ENCODE data around the gene TRIP10.
A peak's percentile ranks its signal among the peaks of the same experiment; 100 is the strongest.
"Not testable (repeated sequence)": the region's sequence is repeated elsewhere in the genome, so short reads cannot be mapped to it uniquely, and the experiment has no call there.

TRIP10 gene

GRCh38 chr19:6737873-6738786 lies 1.4 kb upstream of the TRIP10 start:
- no peak for TF ChIP-seq ZNF274 (IDR thresholded peaks at IDR 0.05; ENCODE audit: low read depth, low read length)
- H3K4me3 ChIP-seq (ENCODE audit: low read length), result peak overlapping the region; percentile 17; the same call in 1 of the 2 replicates

DNA sequence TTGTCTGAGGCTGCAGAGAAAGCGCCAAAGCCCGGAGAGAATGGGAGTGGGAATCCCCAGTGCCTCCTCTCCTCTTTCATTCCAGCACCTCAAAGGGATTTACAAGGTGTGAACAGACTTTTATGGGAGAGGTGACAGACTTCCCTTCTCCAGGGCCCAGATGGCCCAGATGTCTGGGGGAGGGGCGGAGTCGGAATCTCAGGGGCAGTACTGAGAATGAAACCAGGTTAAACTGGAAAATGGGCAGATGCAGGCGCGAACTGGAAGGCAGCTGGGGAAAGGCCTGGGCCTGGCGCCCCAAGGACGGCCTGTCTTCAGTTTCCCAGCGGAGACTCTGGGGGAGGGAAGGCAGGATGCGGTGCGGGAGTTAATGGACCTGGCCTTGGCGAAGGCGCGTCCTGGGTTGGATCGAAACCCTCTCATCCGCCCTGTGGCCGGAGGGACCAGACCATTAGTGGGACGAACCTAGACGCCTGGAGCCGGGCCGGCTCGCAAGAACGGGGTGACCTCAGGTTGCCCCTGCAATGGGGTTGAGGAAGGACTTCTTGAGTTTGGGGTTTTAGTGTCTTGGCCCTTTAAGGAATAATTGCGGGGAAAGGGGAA lies 592 bp upstream of the TRIP10 start:
- peak overlapping the region; percentile 52; the same call in 1 of the 2 replicates for H3K4me3 ChIP-seq (ENCODE audit: low read length)
- no peak for TF ChIP-seq ZNF274 (IDR thresholded peaks at IDR 0.05; ENCODE audit: low read depth, low read length)

DNA sequence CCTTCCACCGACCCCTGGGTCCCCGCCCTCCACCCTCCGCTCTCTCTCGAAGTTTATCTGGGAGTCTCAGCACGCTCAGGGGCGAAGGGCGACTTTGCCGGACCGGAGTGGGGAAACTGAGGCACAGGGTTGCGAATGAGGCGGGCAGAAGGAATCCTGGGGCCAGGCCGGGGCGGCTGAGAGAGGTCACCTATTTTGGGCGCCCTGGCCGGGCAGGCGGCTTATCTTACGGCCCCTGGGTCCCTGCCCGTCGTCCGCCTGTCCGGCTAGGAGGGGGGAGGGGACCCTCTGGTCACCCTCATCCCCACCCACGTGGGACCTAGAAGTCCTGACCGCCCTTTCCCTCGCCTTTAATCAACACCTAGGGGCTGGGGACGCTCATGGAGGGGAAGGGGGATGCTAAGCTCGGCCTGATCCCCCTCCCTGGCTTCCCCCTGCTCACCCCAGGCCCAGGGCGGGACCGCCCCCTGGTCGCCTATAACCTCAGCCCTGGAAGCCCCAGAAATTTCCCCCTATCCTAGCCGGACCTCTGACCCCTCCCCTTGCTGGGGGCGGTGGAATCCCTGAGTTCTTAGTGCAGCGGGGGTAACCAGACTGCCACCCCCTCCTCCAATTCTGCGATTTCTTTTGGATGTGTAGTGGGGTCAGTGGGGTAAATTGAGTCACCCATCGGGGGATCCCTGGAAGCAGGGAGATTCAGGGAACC lies 556 bp downstream of the TRIP10 start:
- TF ChIP-seq ZNF274 (IDR thresholded peaks at IDR 0.05; ENCODE audit: low read depth, low read length), result no peak

GRCh38 chr19:6740589-6741343 lies 1.3 kb downstream of the TRIP10 start:
- H3K4me3 ChIP-seq (ENCODE audit: low read length), result peak overlapping the region; percentile 93

More for the DNA sequence above, 556 bp downstream of the TRIP10 start:
- peak overlapping the region; percentile 93 for H3K4me3 ChIP-seq (ENCODE audit: low read length)

GRCh38 chr19:6743066-6743465 lies 3.6 kb downstream of the TRIP10 start:
- TF ChIP-seq ZNF274 (IDR thresholded peaks at IDR 0.05; ENCODE audit: low read depth, low read length), result no peak
- no peak overlapping the region for H3K4me3 ChIP-seq (ENCODE audit: low read length)

More at GRCh38 chr19:6740589-6741343, 1.3 kb downstream of the TRIP10 start:
- TF ChIP-seq ZNF274 (IDR thresholded peaks at IDR 0.05; ENCODE audit: low read depth, low read length), result no peak

GRCh38 chr19:6743714-6744380 lies 4.4 kb downstream of the TRIP10 start:
- H3K4me3 ChIP-seq (ENCODE audit: low read length), result no peak overlapping the region
- TF ChIP-seq ZNF274 (IDR thresholded peaks at IDR 0.05; ENCODE audit: low read depth, low read length), result no peak

GRCh38 chr19:6744381-6745301 lies 5.2 kb downstream of the TRIP10 start:
- TF ChIP-seq ZNF274 (IDR thresholded peaks at IDR 0.05; ENCODE audit: low read depth, low read length), result no peak
- H3K4me3 ChIP-seq (ENCODE audit: low read length), result no peak overlapping the region

GRCh38 chr19:6745965-6746364 lies 6.5 kb downstream of the TRIP10 start:
- no peak for TF ChIP-seq ZNF274 (IDR thresholded peaks at IDR 0.05; ENCODE audit: low read depth, low read length)
- no peak overlapping the region for H3K4me3 ChIP-seq (ENCODE audit: low read length)

- not testable (repeated sequence) for H3K4me3 ChIP-seq (ENCODE audit: low read length)
Observed at GRCh38 chr19:6748543-6748942, 9.1 kb downstream of the TRIP10 start.

DNA sequence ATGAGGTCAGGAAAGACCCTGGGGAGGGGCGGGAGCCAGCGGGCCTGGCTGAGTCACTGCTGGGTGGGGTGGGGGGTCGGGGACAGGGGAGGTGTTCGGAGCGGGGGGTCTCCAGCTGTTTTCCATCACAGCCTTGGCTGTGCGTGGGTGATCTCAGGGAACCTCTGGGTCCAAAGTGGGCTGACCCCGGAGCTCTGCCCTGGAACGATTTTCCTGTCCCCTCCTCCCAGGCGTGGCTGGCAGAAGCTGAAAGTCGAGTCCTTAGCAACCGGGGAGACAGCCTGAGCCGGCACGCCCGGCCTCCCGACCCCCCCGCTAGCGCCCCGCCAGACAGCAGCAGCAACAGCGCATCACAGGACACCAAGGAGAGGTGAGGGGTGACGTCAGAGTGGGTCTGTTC lies 10.6 kb downstream of the TRIP10 start:
- H3K4me3 ChIP-seq (ENCODE audit: low read length), result no peak overlapping the region
- TF ChIP-seq ZNF274 (IDR thresholded peaks at IDR 0.05; ENCODE audit: low read depth, low read length), result no peak

GRCh38 chr19:6751189-6751588 lies 11.7 kb downstream of the TRIP10 start:
- no peak for TF ChIP-seq ZNF274 (IDR thresholded peaks at IDR 0.05; ENCODE audit: low read depth, low read length)

More at GRCh38 chr19:6751189-6751588, 11.7 kb downstream of the TRIP10 start:
- H3K4me3 ChIP-seq (ENCODE audit: low read length), result no peak overlapping the region
